ENCODE results near the gene PXYLP1.
A peak's percentile ranks its signal among the peaks of the same experiment; 100 is the strongest.

The PXYLP1 gene

DNA sequence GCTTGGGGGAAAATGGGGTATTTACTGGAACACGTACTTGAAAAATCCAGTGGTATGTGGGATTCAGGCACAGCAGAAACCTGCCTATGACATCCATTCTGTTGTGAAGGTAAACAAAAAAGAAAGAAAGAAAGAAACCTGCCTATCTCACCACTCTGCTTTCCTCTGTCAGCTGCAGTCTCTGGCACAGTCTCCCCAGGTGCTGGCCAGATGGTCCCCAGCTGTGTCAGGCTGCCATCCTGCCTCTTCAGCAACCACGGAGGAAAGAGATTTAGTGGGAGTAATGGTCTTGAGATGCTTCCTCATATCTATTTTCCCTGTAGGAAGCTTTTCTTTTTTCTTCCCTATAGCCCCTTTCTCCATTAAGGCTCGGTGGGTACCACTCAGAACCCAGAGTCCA, 2.5 kb upstream of the PXYLP1 start:
- DNase-seq (ENCODE audit: low read depth), result no peak

DNA sequence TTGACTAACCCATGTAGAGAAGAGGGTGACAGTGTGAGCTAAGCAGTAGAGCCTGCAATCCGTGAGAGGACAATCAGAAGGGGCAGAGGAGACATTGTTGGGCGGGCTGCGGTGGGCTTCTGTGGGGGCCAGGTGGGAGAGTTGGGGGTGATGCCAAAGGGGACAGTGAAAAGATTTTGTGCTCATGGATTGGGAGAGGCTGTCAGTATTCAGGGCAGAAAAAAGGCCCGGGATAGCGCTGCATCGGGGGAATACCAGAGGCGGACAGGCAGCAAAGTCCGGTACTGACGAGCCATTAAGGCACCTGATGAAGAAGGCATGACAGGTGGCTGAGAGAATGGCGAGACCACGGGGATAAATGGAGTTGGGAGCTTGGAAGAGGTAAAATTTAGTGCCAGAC, 1.3 kb upstream of the PXYLP1 start:
- no peak for DNase-seq (ENCODE audit: low read depth)

DNA sequence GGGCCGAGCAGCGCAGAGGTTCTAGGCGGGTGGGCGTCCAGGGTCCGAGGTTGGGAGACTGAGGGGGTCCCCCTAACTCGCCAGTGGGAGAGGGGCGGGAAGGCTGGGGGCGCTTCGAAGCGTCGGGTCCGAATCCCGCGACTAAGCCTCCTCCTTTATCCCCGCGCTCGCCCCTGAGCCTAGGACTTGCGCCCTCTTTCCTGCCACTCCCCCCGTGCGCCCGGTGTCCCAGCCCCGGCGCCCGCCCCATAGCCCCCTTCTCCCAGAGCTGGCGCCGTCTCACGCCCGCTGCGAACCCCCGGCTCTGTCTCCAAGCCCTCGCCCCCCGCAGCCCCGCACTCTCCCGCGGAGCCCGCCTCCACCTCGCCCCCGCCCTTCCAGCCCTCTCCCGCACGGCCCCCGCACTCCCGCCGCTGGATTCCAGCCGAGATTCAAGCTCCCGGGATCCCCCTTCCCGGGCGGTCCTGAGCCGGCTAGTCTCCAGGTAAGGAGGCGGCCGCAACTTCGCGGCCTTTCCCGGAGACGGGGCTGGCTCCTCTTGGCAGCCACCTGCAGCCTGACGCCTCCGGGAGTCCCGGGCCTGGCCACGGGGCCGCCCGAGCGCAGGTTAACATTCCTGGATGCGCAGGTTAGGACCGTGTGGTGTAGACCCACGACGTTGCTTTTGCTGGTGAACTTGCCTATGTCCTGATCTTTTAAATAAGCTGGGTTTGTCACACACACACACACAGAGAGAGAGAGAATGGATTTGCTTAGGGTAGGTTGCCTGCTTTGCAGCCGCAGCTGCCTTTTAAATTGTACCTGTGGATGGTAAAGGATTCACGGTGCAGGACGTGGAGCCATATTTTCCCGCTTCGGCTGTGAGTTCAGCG, 563 bp downstream of the PXYLP1 start:
- DNase-seq (ENCODE audit: low read depth), result no peak

DNA sequence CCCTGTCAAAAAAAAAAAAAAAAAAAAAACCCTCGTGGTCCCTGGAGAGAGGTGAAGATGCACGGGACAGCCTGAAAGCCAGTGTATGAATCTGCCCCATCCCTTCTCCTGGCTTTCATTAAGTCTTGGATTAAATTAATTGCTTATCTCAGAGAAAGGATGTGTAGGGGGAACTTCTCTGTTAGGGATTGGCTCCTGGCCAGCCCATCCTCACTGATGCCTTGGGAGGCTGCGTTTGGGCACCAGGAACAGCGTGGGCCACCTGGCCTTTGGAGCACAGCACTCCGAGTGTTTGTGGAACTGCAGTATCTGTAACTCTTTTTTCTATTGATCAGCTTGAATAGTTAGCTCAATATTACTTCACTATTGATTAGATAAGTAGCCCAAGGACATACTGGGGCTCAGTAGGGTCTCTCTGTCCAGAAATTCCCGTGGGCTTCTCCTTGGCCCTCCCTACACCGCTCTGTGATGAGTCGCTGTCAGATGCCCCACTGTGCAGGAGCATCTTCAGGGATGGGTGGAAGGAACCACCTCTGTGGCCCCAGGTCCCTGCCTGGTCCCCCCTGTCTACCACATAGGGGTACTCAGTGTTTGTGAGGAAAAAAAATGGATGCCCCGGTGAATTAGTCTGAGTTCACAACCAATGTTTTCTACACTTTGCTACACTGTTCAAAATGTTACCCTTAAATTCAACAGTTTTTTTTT, 2.0 kb downstream of the PXYLP1 start:
- no peak for DNase-seq (ENCODE audit: low read depth)

DNA sequence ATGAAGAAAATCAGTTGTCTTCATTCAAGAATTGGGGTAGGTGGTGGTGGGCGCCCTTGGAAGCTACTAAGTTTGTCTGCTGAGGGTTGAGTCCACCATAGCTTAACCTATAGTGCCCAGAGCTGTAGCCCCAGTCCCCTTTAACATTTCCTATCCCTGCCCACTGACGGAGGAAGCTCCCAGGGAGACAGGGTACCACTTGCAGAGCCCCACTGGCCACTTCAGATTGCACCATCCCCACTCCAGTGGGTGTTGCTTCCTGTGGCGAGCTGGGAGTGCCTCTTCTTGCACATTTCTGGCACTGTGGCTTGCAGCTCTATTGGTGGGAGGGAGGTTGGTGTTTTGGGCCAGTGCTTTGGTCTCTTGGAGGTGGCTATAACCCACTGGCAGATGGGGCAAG, 2.7 kb downstream of the PXYLP1 start:
- no peak for DNase-seq (ENCODE audit: low read depth)

DNA sequence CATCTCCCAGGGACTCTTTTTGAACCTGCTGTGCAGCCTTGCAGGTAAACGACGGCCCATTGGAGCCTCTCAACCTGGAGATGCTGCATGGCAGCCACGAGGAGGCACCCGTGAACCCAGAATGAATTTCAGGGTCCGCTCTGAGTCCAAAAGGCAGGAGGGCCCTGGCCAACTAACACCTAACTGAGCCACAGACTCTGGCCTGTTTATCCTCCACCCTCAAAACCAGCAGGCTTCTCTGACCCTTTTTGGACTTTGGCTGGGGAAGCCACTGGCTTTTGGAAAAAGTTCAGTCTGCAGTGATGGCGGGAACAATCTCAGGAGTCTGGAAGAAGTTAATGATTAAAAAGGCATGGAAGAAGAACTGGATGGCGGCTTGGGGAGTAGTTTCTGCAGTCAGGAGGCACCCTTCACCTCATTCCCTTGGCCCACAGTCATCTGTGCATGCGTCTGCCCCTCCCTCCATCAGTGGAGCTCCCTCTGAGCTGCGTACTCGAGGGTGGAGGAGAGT, 4.1 kb downstream of the PXYLP1 start:
- DNase-seq (ENCODE audit: low read depth), result no peak

DNA sequence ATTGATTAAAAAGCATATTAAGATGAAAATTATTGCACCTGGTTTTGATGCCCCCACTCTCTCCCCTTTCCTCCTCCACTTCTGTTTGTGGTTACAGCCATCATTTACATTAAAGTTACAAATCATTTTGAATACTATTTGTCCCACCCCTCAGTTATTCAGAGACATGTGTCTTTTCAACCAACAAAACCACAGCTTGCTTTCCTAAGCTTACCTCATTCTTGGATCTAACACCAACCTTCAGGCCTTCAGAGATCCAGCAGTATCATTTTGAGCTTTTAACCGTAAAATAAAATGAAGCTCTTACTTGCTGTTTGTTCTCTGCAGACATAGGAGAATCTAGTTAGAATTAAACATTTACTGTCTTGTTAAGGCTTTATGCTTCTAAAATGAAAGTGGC, 4.7 kb downstream of the PXYLP1 start:
- DNase-seq (ENCODE audit: low read depth), result no peak

DNA sequence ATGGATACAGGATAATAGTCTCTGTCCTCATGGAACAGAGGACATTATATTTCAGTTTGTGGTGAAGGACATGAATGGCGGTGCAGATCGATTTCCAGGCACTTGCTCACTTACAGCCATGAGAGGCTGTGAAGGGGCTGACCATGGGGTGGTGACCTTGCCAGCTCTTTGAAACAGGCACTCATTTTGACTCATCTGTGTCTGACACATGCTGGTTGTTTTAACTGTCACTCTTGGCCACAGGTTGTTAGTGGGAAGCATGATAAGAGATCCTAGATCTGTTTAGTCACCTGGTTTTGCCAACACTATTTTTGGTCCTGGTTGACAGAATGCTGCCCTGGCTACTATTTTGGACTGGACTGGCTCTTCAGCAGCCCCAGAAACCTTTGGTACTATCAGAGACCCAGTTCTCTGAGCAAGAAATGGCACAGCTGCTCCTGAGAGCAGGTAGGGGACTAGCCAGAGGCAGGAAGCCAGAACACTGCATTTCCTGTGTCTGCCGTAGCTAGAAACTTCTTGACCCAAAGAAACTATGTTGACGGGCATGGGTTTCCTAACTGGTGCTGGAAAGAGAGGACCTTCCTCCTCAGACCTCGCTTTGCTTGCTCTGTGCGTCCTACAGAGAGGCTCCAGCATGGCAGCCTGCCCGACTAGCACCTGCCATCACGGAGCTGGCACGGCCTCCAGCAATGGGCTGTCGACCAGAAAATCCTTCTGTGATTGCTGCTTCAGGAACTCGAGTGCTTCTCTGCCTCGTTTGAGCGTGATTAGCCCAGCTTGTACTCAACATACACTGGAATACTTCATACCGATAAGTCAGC, 6.3 kb downstream of the PXYLP1 start:
- DNase-seq (ENCODE audit: low read depth), result no peak

DNA sequence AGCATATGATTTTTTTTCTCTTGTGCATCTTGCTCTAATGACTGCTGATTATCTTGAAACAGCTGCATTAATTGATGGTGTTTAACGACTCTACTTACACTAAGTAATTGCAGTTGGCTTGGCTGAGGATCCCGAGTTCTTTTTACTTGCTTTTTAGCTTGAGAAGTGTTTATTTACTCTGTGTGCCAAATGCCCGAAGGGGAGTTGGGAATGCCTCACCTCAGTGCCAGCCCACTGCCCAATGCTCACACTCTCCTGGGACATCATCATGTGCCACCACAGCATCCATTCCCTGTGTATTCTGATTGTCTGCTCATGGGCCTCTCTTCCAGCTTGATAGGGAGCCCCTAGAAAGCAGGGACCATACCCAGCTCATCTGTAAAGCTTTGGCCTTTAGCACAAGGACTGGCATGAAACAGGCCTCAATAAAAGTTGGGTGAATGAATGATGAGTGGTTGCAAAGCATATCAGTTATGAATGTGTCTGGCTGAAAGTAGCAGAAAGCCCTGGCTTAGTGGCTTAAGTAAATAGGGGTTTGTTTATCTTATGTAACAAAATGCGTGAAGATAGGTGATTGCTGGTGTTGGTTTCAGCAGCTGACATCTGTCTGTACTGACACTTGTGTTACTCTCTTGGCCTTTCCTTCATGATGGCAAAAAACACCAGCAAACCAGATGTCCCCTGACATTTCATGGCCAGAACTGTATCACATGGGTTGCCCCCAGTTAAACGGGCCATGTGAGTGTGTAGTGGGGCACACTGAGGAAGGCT, 8.1 kb downstream of the PXYLP1 start:
- no peak for DNase-seq (ENCODE audit: low read depth)

DNA sequence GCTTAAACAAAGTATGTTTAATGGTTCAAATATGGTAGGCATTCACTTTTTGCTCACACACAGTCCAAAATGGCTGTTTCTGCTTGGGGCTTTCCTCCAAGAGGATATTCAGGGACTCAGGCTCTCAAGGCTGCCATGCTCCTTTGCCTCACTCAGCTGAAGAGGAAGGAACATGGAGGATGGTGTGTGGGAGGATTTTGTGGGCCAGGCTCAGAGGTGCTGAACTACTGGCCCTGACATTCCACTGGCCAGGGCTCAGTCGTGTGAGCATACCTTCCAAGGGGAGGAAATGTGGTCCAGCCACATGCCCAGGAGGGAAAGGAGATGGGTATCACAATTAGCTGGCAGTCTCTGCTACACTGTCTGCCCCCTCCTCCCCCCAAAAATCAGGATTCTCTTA, 8.7 kb downstream of the PXYLP1 start:
- DNase-seq (ENCODE audit: low read depth), result no peak

DNA sequence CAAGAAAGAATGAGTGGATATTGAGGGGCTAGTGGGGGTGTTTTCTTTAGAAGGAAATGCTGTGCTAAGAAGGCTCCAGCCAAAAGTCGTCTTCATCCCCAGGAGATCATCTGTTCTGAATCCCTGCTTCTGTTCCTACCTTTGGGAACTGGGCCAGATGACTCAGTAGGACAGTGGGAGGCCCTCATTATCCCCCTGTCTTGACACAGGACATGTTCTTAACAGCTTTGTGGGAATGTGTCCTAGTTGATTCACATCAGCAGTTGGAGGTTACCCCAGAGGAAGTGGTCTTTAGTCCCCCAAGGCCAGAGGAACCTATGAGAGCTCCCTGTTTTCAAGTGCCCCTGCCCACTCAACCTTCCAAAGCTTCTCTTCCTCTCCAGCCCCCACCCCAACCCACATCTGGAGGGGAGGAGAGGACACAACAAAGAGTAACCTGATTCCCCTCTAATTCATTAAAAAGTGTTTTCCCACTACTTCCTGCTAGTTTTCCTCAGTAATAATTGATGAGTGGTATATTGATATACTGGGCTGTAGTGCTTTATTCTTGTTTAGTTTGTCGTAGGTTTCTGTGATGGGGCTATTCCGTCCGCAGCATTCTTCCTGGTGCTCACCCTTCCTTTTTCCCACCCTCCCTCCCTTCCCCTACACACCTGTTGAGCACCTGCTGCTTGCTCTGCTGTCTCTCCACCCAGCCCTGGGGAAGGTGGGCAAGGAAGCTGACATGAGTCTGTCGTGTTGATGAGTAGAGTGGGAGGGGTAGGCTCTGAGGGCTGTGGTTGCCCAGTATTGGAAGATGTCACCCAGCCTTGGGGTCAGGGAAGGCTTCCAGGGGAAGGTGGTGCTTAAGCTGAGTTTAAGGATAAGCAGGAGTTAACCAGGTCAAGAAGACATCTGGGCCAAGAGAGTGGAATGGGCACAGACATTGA, 9.3 kb downstream of the PXYLP1 start:
- DNase-seq (ENCODE audit: low read depth), result no peak

DNA sequence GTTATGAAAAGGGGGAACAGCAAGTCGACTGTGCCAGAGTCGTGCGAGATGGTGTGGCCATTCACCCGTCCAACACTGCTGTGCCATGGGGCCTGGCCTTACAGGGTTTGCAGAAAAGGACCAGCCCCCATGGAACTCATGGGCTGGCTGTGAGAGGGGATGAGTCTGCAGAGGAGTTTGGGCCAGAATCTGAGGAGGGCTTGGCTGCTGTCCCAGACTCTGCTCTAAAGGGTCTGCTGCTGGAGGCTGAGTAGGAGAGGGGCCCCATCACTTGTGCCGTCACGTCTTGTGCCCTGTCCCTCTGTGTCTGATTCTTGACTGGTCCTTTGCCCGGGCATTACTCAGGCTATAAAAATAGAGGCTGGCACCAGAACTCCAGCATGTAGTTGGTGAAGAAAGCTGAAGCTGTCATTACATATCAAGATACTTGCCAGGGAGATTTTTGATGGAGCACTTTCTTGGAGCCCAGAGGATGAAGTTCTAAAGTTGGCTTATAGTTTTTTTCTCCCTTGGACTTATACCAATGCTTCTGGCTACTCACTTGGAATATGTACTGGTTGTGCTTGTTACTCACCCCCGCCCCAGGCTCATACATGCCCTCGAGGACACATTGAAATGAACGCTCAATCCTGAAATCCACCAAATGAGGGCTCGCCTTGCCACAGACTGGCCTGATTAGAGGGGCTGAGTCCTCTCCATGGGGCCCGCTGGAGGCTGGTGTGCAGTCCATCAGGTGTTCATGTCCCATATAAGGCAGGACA, 10.2 kb downstream of the PXYLP1 start:
- DNase-seq (ENCODE audit: low read depth), result no peak

DNA sequence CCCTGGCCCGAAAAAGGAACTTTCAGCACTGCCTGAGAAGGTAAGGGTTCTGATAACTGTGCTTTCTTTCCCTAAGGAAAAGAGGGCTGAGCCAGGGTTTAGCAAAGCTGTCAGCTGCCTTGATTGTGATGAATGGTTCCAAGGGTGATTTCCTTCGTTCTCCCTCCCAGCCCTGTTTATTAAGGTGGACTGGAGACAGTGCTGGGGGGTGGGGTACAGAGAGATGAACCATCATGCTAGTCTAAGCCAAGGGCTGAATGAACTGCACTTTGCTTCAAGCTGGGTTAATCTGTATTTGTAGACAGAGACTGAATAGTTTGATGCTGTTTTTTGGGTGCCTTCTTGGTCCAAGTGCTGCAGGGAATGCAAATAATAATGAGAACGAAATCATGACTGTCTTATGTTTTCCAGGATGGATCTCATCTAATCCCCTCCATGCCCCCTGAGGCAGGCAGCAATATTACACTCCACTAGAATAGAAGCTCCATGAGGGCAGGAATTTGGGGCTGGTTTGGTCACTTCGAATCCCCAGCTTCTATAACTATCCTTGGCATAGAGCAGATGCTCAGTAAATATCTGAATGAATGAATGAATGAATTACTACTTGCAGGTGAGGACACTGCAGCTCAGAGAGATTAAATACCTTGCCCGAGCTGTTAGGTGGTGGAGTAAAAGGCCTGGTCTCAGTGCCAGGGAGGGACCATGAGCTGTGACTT, 10.9 kb downstream of the PXYLP1 start:
- no peak for DNase-seq (ENCODE audit: low read depth)

DNA sequence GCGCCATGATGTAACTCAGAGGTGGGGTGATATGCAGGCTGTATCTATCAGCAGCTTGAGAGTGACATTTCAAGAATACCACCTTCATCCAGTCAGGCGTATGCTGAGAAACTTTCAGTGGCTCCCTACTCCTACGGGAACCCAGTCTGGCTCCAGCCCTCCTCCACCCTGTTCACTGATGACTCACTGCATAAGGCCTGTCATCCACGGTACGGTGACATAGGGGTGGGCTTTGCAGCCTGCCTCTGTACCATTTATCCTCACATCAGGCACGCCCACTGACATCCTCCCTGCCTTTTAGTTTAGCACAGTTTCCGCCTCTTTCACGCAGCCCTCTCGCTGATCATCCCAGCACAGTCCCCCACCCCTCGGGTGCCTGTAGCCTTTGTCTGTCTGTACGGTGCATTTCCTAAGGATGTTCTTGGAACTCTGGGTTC, 11.7 kb downstream of the PXYLP1 start:
- peak; percentile 24 for DNase-seq (ENCODE audit: low read depth)

DNA sequence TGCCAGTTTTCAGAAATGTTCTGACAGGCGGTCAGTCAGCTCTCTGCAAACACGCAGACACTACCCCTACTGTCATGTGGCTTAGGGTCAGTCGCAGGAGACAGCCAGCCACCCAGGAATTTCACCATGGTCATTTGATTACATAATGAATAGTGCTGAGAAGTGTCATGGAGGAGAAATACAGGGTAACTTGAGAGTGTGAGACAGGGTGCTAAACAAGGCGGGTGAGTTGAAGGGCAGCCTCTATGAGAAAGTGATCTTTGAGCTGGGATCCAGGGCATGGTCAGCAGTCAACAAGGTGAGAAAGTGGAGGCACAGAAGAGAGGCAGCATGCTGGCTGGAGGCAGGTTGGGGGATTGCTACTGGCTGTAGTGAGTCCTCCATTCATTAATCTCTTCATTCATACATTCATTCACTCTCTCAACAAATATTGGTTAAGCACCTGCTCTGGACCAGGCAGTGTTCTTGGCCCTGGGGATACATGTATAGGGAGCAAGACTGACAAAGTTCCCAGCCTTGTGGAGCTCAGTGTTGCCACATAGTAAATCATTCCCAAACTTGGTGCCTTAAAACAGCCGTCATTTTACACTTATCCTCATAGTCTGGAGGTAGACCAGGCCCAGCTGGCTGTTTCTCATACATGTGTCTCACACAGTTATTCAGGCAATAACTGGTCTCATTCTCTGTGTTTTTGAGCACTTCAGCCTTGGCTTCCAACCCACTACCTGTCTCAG, 14.8 kb downstream of the PXYLP1 start:
- no peak for DNase-seq (ENCODE audit: low read depth)

DNA sequence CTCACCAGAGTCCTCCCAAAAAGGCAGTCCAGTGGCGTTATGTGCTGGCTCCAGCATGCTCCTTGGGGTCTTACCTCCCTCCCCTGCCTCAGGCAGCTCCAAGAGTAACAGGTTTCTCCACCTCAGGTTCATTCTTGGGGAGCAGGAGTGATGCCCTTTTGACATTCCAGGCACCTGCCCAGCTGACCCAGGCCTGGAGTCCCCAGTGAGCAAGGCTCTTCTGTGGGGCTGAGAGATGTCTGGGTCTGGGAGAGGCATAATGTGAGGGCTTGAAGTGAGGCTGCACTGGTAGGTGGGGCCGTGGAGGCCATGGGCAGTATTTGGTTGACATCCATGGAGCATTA, 15.3 kb downstream of the PXYLP1 start:
- DNase-seq (ENCODE audit: low read depth), result no peak

DNA sequence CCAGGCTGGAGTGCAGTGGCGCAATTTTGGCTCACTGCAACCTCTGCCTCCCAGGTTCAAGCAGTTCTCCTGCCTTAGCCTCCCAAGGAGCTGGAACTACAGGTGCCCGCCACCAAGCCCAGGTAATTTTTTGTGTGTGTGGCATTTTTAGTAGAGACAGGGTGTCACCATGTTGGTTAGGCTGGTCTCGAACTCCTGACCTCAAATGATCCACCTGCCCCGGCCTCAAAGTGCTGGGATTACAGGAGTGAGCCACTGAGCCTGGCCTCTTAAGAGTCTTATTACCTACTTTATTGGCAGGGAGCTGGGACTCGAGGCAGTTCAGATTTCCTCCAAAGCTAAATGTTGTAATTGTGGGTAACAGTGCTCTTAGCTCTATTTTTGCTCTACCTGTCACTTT, 16.4 kb downstream of the PXYLP1 start:
- no peak for DNase-seq (ENCODE audit: low read depth)

DNA sequence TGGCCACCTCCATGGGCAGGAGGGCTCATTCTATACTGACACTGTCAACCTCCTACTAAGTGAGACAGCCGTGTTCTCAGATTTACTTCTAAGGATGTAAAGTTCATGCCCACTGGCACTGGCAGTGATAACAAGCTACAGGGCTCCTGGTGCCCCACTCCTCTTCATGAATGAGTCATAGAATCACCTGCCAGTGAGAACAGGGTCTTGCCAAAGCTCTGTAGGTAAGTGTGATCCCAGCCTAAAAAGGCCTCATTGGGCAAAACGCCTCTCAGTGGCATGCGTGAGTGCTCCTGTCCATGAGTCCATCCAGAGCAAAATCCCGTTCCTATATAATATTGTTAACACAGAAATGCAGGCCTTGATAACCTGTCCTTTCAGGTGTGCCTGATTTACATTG, 17.4 kb downstream of the PXYLP1 start:
- DNase-seq (ENCODE audit: low read depth), result no peak

DNA sequence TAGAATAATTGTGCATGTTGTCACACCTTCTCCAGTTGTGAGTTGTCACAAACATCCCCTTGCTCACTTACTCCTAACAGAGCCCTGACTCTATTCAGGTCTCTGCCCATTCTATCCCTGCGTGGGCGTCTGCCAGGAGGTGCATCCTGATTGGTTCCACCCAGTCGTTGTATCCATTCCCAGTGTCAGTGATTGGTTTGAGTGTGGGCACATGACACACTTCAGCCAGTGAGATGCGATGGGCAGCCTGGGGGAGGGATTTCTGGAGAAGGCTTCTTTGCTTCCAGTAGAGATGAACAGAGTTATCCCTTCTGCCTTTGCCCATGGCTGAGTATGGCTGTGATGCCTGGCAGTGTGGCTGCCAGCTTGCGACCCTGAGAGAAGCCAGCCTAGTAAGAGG, 18.7 kb downstream of the PXYLP1 start:
- no peak for DNase-seq (ENCODE audit: low read depth)
